Jurkat, Clone E6-1 (cell line): ENCODE data around the gene HDAC10.

Experiments
- DNase-seq: peaks from one replicate; pipeline ENCODE4 v3.0.0-alpha.2; 2011; ENCODE audit warnings: low read depth, low spot score
- H3K4me3 ChIP-seq: 2 replicates; pipeline ENCODE4 v1.5.1; 2011; ENCODE audit warnings: mild to moderate bottlenecking, low read length, control low read depth, moderate library complexity

The HDAC10 gene

GRCh38 chr22:50272044-50272802 is 21.2 kb upstream of the HDAC10 start:
- no peak for DNase-seq
- H3K4me3 ChIP-seq = no peak overlapping the region

GRCh38 chr22:50271519-50271970 is 20.5 kb upstream of the HDAC10 start:
- no peak for DNase-seq
- H3K4me3 ChIP-seq = peak overlapping the region; percentile 58

GRCh38 chr22:50270666-50271394 is 19.8 kb upstream of the HDAC10 start:
- no peak for DNase-seq
- peak overlapping the region; percentile 58 for H3K4me3 ChIP-seq

- H3K4me3 ChIP-seq = peak within 1 kb of the TSS; percentile 58
- no peak for DNase-seq
Measured at GRCh38 chr22:50269970-50270665, 19.1 kb upstream of the HDAC10 start, which contains the start of gene MAPK11. Gene MAPK11 (minus strand): TSS chr22:50270380. CDS start chr22:50270292, 88 bp downstream.

GRCh38 chr22:50269573-50269969 is 18.5 kb upstream of the HDAC10 start:
- H3K4me3 ChIP-seq = peak overlapping the region; percentile 58

GRCh38 chr22:50268655-50269113 is 17.6 kb upstream of the HDAC10 start:
- no peak overlapping the region for H3K4me3 ChIP-seq
- DNase-seq = no peak

More at GRCh38 chr22:50269573-50269969, 18.5 kb upstream of the HDAC10 start:
- no peak for DNase-seq

- DNase-seq = no peak
- H3K4me3 ChIP-seq = no peak overlapping the region
Measured at GRCh38 chr22:50267591-50268390, 16.7 kb upstream of the HDAC10 start.

GRCh38 chr22:50266994-50267393 is 15.9 kb upstream of the HDAC10 start:
- H3K4me3 ChIP-seq = no peak overlapping the region
- no peak for DNase-seq

- no peak for DNase-seq
- no peak overlapping the region for H3K4me3 ChIP-seq
Measured at GRCh38 chr22:50264946-50265669, 14.0 kb upstream of the HDAC10 start.

- no peak for DNase-seq
- no peak overlapping the region for H3K4me3 ChIP-seq
Measured at GRCh38 chr22:50264104-50264745, 13.2 kb upstream of the HDAC10 start.

GRCh38 chr22:50262973-50263617 is 12.0 kb upstream of the HDAC10 start:
- H3K4me3 ChIP-seq = no peak overlapping the region
- DNase-seq = no peak

- DNase-seq = no peak
Measured at GRCh38 chr22:50262460-50262911, 11.4 kb upstream of the HDAC10 start.

GRCh38 chr22:50261615-50262459 is 10.8 kb upstream of the HDAC10 start, which contains the start of gene MAPK12:
Gene MAPK12 (minus strand): TSS chr22:50261683. CDS start chr22:50261509, 174 bp downstream.
- H3K4me3 ChIP-seq = peak within 1 kb of the TSS; percentile 47
- no peak for DNase-seq

More at GRCh38 chr22:50262460-50262911, 11.4 kb upstream of the HDAC10 start:
- H3K4me3 ChIP-seq = no peak overlapping the region

- DNase-seq = no peak
- H3K4me3 ChIP-seq = peak overlapping the region; percentile 47
Measured at GRCh38 chr22:50260801-50261614, 9.9 kb upstream of the HDAC10 start.

- no peak for DNase-seq
- H3K4me3 ChIP-seq = peak overlapping the region; percentile 47
Measured at GRCh38 chr22:50260434-50260800, 9.4 kb upstream of the HDAC10 start.
